K562 (cell line): ENCODE data around the gene MIX23. TPM values are rescaled to one million over a fixed set of nuclear protein-coding genes. Genes with fewer than 3 reads are reported as not detected.

Source experiments
- ATAC-seq: fragments of 200-7000 bp; cut with Tn5 transposase; 3 replicates; pipeline ENCODE4 v1.9.1; 2020; ENCODE audit warnings: moderate library complexity
- BruUV-seq: library from RNA; stranded (reverse); fragments of 400-500 nt; replicated peaks from 2 replicates; lab custom pipeline; 2021; lab: Mats Ljungman, UMichigan
- CTCF ChIA-PET: fragments of 300-600 bp; formaldehyde crosslinking; extraction: SDS; loops from one replicate; lab custom pipeline; 2021; ENCODE audit warnings: low intra/inter-chr PET ratio; lab: Yijun Ruan, JAX
- POLR2A ChIA-PET: fragments of 300-600, 350-650 bp; sonication (Branson Sonifier 250); formaldehyde crosslinking; extraction: SDS; loops from one replicate; lab custom pipeline; 2021; ENCODE audit warnings: antibody characterized with exemption, inconsistent platforms; lab: Yijun Ruan, JAX
- DNase-seq, 4 experiments: peaks; one replicate each; pipeline versions ENCODE4 v3.0.0 to v3.0.0-alpha.2; 2011 to 2018; ENCODE audit warnings: low spot score in 3 of 4, mixed read lengths in 3 of 4; ENCODE audit errors: extremely low read depth in 1 of 4
- FAIRE-seq: peaks from 2 replicates; lab custom pipeline; 2011; peaks lifted over from hg19 to GRCh38; lab: Jason Lieb, UNC
- H2AFZ ChIP-seq: 2 replicates; pipeline ENCODE4 v1.6.0; 2011; ENCODE audit warnings: low read depth, low read length, control low read depth, inconsistent platforms
- H3K27ac ChIP-seq: fragments of 200-600 bp; 3 replicates; pipeline ENCODE4 v1.8.0; 2011; ENCODE audit warnings: low read depth, mild to moderate bottlenecking, control low read depth, inconsistent platforms, low read length, moderate library complexity, mixed read lengths; ENCODE audit errors: extremely low read depth
- H3K27me3 ChIP-seq, 2 experiments: fragments of 300-600 bp in 1 of 2; 2 replicates in 1 of 2; 3 replicates in 1 of 2; pipeline versions ENCODE4 v1.6.0 to v1.8.0; 2011; ENCODE audit warnings: inconsistent platforms in 2 of 2, low read length in 2 of 2, mild to moderate bottlenecking in 1 of 2, mixed read lengths in 1 of 2, moderate library complexity in 1 of 2; ENCODE audit not compliant: control insufficient read depth in 2 of 2, insufficient read depth in 2 of 2
- H3K36me3 ChIP-seq: fragments of 300-600 bp; 3 replicates; pipeline ENCODE4 v1.8.0; 2011; ENCODE audit warnings: mild to moderate bottlenecking, low read length, inconsistent platforms; ENCODE audit not compliant: control insufficient read depth, insufficient read depth
- H3K4me1 ChIP-seq, 2 experiments: fragments of 200-600 bp in 1 of 2; replicated peaks in 1 of 2; 2 replicates in 1 of 2; 3 replicates in 1 of 2; pipeline versions ENCODE4 v1.5.1 to v1.8.0; 2011; ENCODE audit warnings: inconsistent platforms in 2 of 2, low read length in 2 of 2, mild to moderate bottlenecking in 1 of 2, mixed read lengths in 1 of 2, moderate library complexity in 1 of 2; ENCODE audit not compliant: control insufficient read depth in 2 of 2, insufficient read depth in 2 of 2
- H3K4me2 ChIP-seq: 2 replicates; pipeline ENCODE4 v1.6.1; 2011; ENCODE audit warnings: low read length, control low read depth, inconsistent platforms, mixed read lengths; ENCODE audit not compliant: insufficient read depth
- H3K4me3 ChIP-seq: fragments of 200-600 bp; sonication (generic), shearing (Covaris generic); 2 replicates; pipeline ENCODE4 v1.5.1; 2016; ENCODE audit warnings: control low read depth, inconsistent platforms
- H3K79me2 ChIP-seq: fragments of 200-600 bp; 3 replicates; pipeline ENCODE4 v1.8.0; 2011; ENCODE audit warnings: low read length, inconsistent platforms; ENCODE audit not compliant: control insufficient read depth, insufficient read depth
- H3K9ac ChIP-seq, 2 experiments: 2 replicates each; pipeline versions ENCODE4 v1.6.0 to v1.6.1; 2011; ENCODE audit warnings: low read depth in 2 of 2, low read length in 2 of 2, control low read depth in 1 of 2, inconsistent platforms in 1 of 2, mild to moderate bottlenecking in 1 of 2, mixed read lengths in 1 of 2; ENCODE audit not compliant: insufficient read depth in 1 of 2
- H3K9me1 ChIP-seq: one replicate; pipeline ENCODE4 v1.6.0; 2011; ENCODE audit warnings: inconsistent platforms, mild to moderate bottlenecking, low read length, moderate library complexity; ENCODE audit not compliant: control insufficient read depth, insufficient read depth
- H3K9me3 ChIP-seq: replicated peaks from 2 replicates; pipeline ENCODE4 v1.5.1; 2011; ENCODE audit warnings: low read depth, low read length, inconsistent platforms; ENCODE audit not compliant: control insufficient read depth, insufficient read depth
- H4K20me1 ChIP-seq: replicated peaks from 2 replicates; pipeline ENCODE4 v1.6.1; 2011; ENCODE audit warnings: low read length, inconsistent platforms, mixed read lengths; ENCODE audit not compliant: control insufficient read depth, insufficient read depth
- FOXJ3 ChIP-seq: sonication (generic); formaldehyde crosslinking; IDR thresholded peaks from 2 replicates; pipeline ENCODE4 v1.4.0; 2020; ENCODE audit warnings: mild to moderate bottlenecking, missing genetic modification reagents
- WGBS: fragments of 100-300 bp; shearing (Covaris generic); methylation state at CpG from one replicate; pipeline ENCODE4 v1.1.6; 2016; ENCODE audit warnings: low coverage, mixed read lengths; ENCODE audit not compliant: insufficient coverage; ENCODE audit errors: missing lambda C conversion rate; 5-methylcytosine and 5-hydroxymethylcytosine counted together
- in situ Hi-C: fragments of 300-500 bp; cut with MboI; formaldehyde crosslinking; loops from 4 replicates; pipeline ENCODE4 v1.15.0; 2018; ENCODE audit warnings: inconsistent platforms, mixed read lengths
- intact Hi-C: fragments of 100-400 bp; cut with micrococcal nuclease; formaldehyde crosslinking; loops from 2 replicates; pipeline ENCODE4 v1.14.2; 2022
- polyA plus RNA-seq, 8 experiments: library from polyadenylated mRNA; depleted of rRNA in 4 of 8; stranded (reverse) in 5 of 8; unstranded in 3 of 8; fragments of >200 nt; fragmentation: Nextera tagmentation in 2 of 8; fragmentation: Illumina TruSeq in 1 of 8; extraction: Ambion mirVana in 2 of 8; extraction: Trizol in 1 of 8; gene quantifications; 2 replicates each; pipeline versions ENCODE4 v1.2.1 to v1.2.3, GENCODE V29; 2011 to 2014; ENCODE audit warnings: inconsistent platforms in 1 of 8, missing spikeins in 1 of 8
- total RNA-seq, 7 experiments: library from RNA; depleted of rRNA in 6 of 7; stranded (reverse); fragments of >200 nt in 6 of 7; fragmentation: Illumina TruSeq in 2 of 7; extraction: Trizol in 2 of 7; gene quantifications; 2 replicates each; pipeline versions ENCODE4 v1.2.1 to v1.2.3, GENCODE V29; 2011 to 2021; ENCODE audit warnings: low replicate concordance in 1 of 7
- TF ChIP-seq, protein P1 (sequence below): sonication (generic); formaldehyde crosslinking; IDR thresholded peaks from 2 replicates; pipeline ENCODE4 v1.8.1; 2023; ENCODE audit warnings: mild to moderate bottlenecking, missing genetic modification reagents

MIX23 gene
- total and polyA plus RNA-seq, 9 of the 15 experiments (the other 6 are each of a cell fraction or from before 2014, with no cell fraction given): 45.5 to 185 (median 106) TPM

DNA sequence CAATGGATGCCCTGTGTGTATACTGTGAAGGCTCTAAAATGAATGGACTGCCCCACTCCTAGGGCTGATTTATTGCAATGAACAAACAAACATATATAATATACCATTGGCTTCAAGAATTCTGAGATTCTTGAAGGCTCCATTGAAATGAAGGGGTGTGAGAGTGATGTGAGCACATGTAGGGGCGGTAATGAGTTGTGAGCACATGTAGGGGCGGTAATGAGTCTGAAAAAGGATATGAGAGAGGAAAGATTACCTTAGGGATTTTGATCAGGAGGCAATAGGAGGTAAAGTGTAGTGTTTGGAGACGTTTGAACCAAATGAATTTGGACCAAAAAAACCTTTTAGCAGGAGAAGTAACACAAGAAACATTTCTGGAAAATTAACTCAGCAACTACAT is 4.7 kb upstream of the MIX23 start:
- no peak overlapping the region for H3K4me2 ChIP-seq
- intact Hi-C loops: no loop called here
- H3K9me3 ChIP-seq: no peaks in the 10 kb centered on the region
- H3K79me2 ChIP-seq: peaks cover 85% of the 10 kb centered on the region
- ATAC-seq (no peak), FAIRE-seq (no peak), DNase-seq (no peak)
- no peaks in the 10 kb centered on the region for H3K9me1 ChIP-seq
- H3K36me3 ChIP-seq: peaks cover 31% of the 10 kb centered on the region
- ChIA-PET POLR2A (no interaction called here), CTCF (no interaction called here)
- H3K27me3 ChIP-seq: no peaks in the 10 kb centered on the region
- H3K4me1 ChIP-seq: peaks cover 6% of the 10 kb centered on the region in 2 experiments; a peak in 3 of 5 replicates
- no peak overlapping the region for H3K27ac ChIP-seq
- H4K20me1 ChIP-seq: 0 out of 2 replicates have a peak, but pooled peaks cover 5% of the 10 kb centered on the region
- H2AFZ ChIP-seq: no peak overlapping the region
- in situ Hi-C loops: no loop called here
- H3K4me3 ChIP-seq: no peak overlapping the region
- whole genome bisulfite sequencing: 86% methylated on average over 3 of the region's 3 CpGs
- H3K9ac ChIP-seq: no peak overlapping the region
- TF ChIP-seq, protein P1, sequence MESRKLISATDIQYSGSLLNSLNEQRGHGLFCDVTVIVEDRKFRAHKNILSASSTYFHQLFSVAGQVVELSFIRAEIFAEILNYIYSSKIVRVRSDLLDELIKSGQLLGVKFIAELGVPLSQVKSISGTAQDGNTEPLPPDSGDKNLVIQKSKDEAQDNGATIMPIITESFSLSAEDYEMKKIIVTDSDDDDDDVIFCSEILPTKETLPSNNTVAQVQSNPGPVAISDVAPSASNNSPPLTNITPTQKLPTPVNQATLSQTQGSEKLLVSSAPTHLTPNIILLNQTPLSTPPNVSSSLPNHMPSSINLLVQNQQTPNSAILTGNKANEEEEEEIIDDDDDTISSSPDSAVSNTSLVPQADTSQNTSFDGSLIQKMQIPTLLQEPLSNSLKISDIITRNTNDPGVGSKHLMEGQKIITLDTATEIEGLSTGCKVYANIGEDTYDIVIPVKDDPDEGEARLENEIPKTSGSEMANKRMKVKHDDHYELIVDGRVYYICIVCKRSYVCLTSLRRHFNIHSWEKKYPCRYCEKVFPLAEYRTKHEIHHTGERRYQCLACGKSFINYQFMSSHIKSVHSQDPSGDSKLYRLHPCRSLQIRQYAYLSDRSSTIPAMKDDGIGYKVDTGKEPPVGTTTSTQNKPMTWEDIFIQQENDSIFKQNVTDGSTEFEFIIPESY (CRISPR knock-in tag): peak; percentile 76
- TF ChIP-seq FOXJ3 (CRISPR knock-in tag): no peak
- BruUV-seq: no TSS peak
